ENCODE data around the gene IPO11. TPM values are rescaled to one million over a fixed set of nuclear protein-coding genes. Genes with fewer than 3 reads are reported as not detected.

IPO11 gene
- total RNA-seq, 1 experiment from 2014 or later = 47.1 TPM

DNA sequence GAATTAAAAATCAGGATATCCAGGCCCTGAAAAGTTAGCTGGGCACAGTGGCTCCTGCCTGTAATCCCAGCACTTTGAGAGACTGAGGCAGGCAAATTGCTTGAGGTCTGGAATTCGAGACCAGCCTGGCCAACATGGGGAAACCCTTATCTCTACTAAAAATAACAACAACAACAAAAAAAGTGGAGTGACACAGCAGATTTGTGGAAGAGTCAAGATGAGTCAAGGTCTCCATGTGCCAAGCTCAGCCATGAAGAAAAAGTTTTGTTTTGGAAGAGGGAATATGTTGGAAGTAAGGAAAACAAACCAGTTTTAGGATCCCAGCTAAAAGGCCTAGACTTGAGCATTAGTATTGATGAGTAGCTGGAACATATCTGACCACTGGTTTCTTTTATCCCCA lies 180.8 kb downstream of the IPO11 start:
- H3K27ac ChIP-seq = no peak overlapping the region
- no peaks in the 10 kb centered on the region for H3K9me2 ChIP-seq (ENCODE audit: insufficient read depth)
- no peaks in the 10 kb centered on the region for H3K4me1 ChIP-seq (replicated peaks; ENCODE audit: insufficient read depth)
- H3K4me2 ChIP-seq = no peak overlapping the region
- H3K79me2 ChIP-seq (ENCODE audit: low read depth) = no peaks in the 10 kb centered on the region
- no peaks in the 10 kb centered on the region for H3K27me3 ChIP-seq (ENCODE audit: insufficient read depth, low read depth)
- CTCF ChIA-PET = no interaction called here
- no TSS peak for BruUV-seq (replicated peaks)
- no peak for TF ChIP-seq EZH2 (IDR thresholded peaks at IDR 0.05; ENCODE audit: low read depth)
- TF ChIP-seq, protein P1, sequence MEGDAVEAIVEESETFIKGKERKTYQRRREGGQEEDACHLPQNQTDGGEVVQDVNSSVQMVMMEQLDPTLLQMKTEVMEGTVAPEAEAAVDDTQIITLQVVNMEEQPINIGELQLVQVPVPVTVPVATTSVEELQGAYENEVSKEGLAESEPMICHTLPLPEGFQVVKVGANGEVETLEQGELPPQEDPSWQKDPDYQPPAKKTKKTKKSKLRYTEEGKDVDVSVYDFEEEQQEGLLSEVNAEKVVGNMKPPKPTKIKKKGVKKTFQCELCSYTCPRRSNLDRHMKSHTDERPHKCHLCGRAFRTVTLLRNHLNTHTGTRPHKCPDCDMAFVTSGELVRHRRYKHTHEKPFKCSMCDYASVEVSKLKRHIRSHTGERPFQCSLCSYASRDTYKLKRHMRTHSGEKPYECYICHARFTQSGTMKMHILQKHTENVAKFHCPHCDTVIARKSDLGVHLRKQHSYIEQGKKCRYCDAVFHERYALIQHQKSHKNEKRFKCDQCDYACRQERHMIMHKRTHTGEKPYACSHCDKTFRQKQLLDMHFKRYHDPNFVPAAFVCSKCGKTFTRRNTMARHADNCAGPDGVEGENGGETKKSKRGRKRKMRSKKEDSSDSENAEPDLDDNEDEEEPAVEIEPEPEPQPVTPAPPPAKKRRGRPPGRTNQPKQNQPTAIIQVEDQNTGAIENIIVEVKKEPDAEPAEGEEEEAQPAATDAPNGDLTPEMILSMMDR (conservative IDR thresholded peaks at IDR 0.05) = no peak
- intact Hi-C loops (cut with micrococcal nuclease; ENCODE audit: unreplicated experiment) = no loop called here
- H3F3A ChIP-seq (ENCODE audit: insufficient read depth, low read depth) = no peaks in the 10 kb centered on the region
- H3K36me3 ChIP-seq (ENCODE audit: low read depth) = peaks cover 9% of the 10 kb centered on the region; the same call in 1 of the 2 replicates
- no peaks in the 10 kb centered on the region for H3K9me3 ChIP-seq (ENCODE audit: insufficient read depth, low read depth)
- POLR2A ChIA-PET (ENCODE audit: unreplicated experiment) = no interaction called here
- no peak overlapping the region for H2AFZ ChIP-seq
- DNase-seq = no peak
- H4K20me1 ChIP-seq (ENCODE audit: insufficient read depth) = no peaks in the 10 kb centered on the region
- H3K4me3 ChIP-seq = no peak overlapping the region

DNA sequence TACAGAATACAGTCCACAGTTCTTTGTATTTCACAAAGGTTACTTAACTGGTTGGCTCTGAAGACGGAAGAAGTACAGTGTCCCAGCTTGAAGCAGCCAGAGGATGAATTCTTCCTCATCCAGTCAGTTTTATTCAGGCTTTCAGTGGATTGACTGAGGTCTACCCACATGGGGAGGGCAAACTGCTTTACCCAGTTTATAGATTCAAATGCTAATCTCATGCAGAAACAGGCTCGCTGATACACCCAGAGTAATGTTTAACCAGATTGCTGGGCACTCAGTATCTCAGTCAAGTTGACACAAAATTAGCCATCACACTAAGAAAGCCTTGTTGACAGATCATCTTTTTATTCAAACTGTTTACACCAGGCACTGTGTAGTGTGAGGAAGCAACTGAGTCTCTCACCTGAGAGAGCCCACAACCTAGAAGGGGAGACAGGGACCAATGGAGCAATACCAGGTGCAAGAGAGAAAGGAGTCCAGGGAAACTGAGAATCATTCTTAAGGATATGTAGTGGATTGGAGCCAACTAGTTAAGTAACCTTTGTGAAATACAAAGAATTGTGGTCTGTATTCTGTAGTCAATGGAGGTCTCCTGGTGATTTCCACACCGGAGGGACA lies 181.9 kb downstream of the IPO11 start:
- POLR2A ChIA-PET (ENCODE audit: unreplicated experiment) = no interaction called here
- Histone ChIP-seq H3K4me1 (replicated peaks; ENCODE audit: insufficient read depth) (no peaks in the 10 kb centered on the region), H3K36me3 (ENCODE audit: low read depth) (peaks cover 9% of the 10 kb centered on the region; the same call in 1 of the 2 replicates), H3K9me2 (ENCODE audit: insufficient read depth) (no peaks in the 10 kb centered on the region), H2AFZ (no peak overlapping the region), H3K79me2 (ENCODE audit: low read depth) (no peaks in the 10 kb centered on the region), H3K9me3 (ENCODE audit: insufficient read depth, low read depth) (no peaks in the 10 kb centered on the region), H3K27ac (no peak overlapping the region), H3K27me3 (ENCODE audit: insufficient read depth, low read depth) (no peaks in the 10 kb centered on the region), H3F3A (ENCODE audit: insufficient read depth, low read depth) (peaks cover 3% of the 10 kb centered on the region; the same call in 1 of the 2 replicates), H3K4me3 (no peak overlapping the region), H3K4me2 (no peak overlapping the region), H4K20me1 (ENCODE audit: insufficient read depth) (no peaks in the 10 kb centered on the region)
- CTCF ChIA-PET = no interaction called here
- TF ChIP-seq, protein P1 (conservative IDR thresholded peaks at IDR 0.05) = no peak
- TF ChIP-seq EZH2 (IDR thresholded peaks at IDR 0.05; ENCODE audit: low read depth) = no peak
- BruUV-seq (replicated peaks) = no TSS peak
- no peak for DNase-seq
- intact Hi-C loops (cut with micrococcal nuclease; ENCODE audit: unreplicated experiment) = no loop called here

DNA sequence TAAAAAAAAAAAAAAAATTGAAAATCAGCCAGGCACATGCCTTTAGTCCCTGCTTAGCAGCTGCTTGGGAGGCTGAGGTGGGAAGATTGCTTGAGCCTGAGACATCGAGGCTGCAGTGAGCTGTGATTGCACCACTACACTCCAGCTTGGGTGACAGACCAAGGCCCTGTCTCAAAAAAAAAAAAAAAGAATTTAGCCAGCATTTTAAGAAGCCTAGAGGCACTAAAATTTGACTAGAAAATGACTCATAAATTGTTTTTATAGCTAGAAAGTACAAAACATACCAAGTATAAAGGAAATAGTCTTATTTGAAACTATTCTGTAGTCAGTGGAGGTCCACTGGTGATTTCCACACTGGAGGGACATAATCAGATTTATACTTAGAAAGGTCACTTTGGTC lies 183.5 kb downstream of the IPO11 start:
- Histone ChIP-seq H3K27ac (no peak overlapping the region), H3K4me2 (no peak overlapping the region), H3F3A (ENCODE audit: insufficient read depth, low read depth) (peaks cover 3% of the 10 kb centered on the region; the same call in 1 of the 2 replicates), H2AFZ (no peak overlapping the region), H3K27me3 (ENCODE audit: insufficient read depth, low read depth) (no peaks in the 10 kb centered on the region), H3K9me2 (ENCODE audit: insufficient read depth) (no peaks in the 10 kb centered on the region), H3K4me3 (no peak overlapping the region), H3K4me1 (replicated peaks; ENCODE audit: insufficient read depth) (no peaks in the 10 kb centered on the region), H3K9me3 (ENCODE audit: insufficient read depth, low read depth) (no peaks in the 10 kb centered on the region), H3K79me2 (ENCODE audit: low read depth) (no peaks in the 10 kb centered on the region), H3K36me3 (ENCODE audit: low read depth) (peaks cover 9% of the 10 kb centered on the region; the same call in 1 of the 2 replicates), H4K20me1 (ENCODE audit: insufficient read depth) (no peaks in the 10 kb centered on the region)
- no peak for DNase-seq
- ChIA-PET POLR2A (ENCODE audit: unreplicated experiment) (no interaction called here), CTCF (no interaction called here)
- intact Hi-C loops (cut with micrococcal nuclease; ENCODE audit: unreplicated experiment) = no loop called here
- BruUV-seq (replicated peaks) = no TSS peak
- TF ChIP-seq, protein P1 (conservative IDR thresholded peaks at IDR 0.05) = no peak
- TF ChIP-seq EZH2 (IDR thresholded peaks at IDR 0.05; ENCODE audit: low read depth) = no peak
